Upper lobe of left lung (tissue), 4 donors: ENCODE results near the gene BATF.

ENCODE experiments used
- EP300 ChIP-seq, 4 donors: sonication (generic); formaldehyde crosslinking; IDR thresholded peaks; one replicate each; pipeline ENCODE4 v1.5.1; 2017; ENCODE audit warnings: antibody characterized with exemption in 4 of 4, control low read depth in 2 of 4
- POLR2A ChIP-seq, 4 donors: fragments of 450-650 bp; IDR thresholded peaks; one replicate each; pipeline ENCODE4 v1.5.1; 2016 to 2017; ENCODE audit warnings: antibody characterized with exemption in 4 of 4, mild to moderate bottlenecking in 2 of 4
- POLR2AphosphoS5 ChIP-seq, 2 donors: sonication (generic); formaldehyde crosslinking; IDR thresholded peaks; one replicate each; pipeline ENCODE4 v1.5.1; 2017; ENCODE audit warnings: antibody characterized with exemption in 2 of 2
- TF ChIP-seq, protein P1 (sequence below), 6 experiments: fragments of 450-650 bp in 4 of 6; fragments of 200-600 bp in 2 of 6; sonication (generic) in 2 of 6; IDR thresholded peaks; one replicate each; pipeline ENCODE4 v1.5.1; 2016 to 2019; ENCODE audit warnings: antibody characterized with exemption in 6 of 6

DNA sequence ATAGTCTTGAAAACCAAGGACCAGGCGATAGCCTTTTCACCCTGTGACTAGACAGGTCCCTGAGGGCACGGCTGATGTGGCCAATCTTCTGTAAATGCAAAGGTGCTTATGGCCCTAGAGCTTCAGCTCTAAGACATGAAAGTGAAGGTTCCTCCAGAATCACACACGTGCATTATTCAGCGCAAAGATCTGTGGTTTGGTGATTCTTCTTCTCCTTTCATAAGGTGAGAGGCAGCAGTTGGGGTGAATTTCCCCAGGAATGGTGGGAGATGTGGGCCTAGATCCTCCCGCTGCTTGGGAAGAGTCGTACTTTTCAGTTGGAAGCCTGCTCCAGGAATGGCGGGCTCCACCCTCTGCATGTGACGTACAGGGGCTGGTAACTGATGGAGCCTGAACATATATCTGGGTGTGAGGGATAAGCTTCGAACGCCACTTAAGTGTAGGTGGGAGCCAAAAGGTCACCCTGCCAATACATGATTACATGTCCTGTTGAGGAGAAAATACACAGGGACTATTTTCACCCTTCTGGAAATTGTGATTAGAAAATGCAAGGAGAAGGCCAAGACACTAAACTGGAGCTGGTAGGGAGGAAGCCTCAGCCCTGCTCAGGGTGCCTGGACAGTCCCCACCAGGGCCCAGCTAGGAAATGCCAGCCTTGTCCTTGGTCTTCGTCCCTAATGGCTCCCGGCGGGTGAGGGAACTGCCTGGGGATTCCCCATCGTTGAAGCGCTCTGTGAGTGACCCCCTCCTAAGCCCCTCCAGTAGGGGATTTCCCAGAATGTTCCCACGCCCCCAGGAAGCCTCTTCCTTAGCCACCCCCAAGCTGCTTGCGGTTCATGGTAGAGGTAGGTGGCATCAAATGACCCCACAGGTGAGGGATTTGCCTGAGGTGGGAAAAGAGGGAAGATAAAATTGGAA, 17.6 kb downstream of the BATF start:
- TF ChIP-seq, protein P1, sequence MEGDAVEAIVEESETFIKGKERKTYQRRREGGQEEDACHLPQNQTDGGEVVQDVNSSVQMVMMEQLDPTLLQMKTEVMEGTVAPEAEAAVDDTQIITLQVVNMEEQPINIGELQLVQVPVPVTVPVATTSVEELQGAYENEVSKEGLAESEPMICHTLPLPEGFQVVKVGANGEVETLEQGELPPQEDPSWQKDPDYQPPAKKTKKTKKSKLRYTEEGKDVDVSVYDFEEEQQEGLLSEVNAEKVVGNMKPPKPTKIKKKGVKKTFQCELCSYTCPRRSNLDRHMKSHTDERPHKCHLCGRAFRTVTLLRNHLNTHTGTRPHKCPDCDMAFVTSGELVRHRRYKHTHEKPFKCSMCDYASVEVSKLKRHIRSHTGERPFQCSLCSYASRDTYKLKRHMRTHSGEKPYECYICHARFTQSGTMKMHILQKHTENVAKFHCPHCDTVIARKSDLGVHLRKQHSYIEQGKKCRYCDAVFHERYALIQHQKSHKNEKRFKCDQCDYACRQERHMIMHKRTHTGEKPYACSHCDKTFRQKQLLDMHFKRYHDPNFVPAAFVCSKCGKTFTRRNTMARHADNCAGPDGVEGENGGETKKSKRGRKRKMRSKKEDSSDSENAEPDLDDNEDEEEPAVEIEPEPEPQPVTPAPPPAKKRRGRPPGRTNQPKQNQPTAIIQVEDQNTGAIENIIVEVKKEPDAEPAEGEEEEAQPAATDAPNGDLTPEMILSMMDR (IDR thresholded peaks at IDR 0.05) = no peak
- no peak for TF ChIP-seq EP300 (IDR thresholded peaks at IDR 0.05)
- TF ChIP-seq POLR2A (IDR thresholded peaks at IDR 0.05) = no peak
- no peak for TF ChIP-seq POLR2AphosphoS5 (IDR thresholded peaks at IDR 0.05)
